Measurements from ENCODE around the gene ANKMY1. TPM values are rescaled to one million over a fixed set of nuclear protein-coding genes. Genes with fewer than 3 reads are reported as not detected.

The ANKMY1 gene
- total and polyA plus RNA-seq, 2 of the 13 experiments (the other 11 are each of a cell fraction or from before 2014, with no cell fraction given), result 11.7 to 18.8 TPM

DNA sequence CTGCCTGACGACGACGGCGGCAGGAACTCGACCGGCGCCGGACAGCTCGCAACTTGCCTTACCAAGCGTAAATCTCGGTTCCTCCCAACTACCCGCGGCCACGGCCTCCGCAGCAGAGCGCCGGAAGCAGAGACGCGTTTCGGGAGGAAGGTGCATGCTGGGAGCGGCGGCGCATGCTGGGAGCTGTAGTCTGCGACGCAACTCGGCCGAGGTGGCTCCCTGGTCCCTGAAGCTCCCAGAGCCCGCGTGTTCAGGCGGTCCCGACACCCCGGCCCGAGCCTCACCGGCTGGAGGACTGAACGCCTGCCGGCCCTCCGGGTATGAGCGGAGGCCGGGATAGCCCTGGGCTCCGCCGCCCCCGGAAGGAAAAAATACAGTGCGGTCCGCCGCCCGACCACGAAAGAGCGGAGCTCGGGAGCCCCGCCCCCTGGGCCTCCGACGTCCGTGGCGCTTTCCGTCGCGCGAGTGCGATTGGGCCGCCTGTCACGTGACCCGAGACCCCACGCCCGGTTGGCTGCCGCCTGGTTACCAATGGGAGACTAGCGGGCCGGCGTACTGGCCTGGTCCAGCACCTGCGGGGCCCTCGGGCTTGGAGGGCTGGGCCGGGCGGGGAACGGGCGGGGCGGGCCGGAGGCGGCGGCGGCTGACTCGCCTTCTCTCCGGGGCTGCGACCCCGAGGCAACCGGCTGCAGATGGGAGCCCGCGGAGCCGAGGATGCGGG lies 28.6 kb upstream of the ANKMY1 start, which contains the start of gene CAPN10 (continued):
- TF ChIP-seq EED (CRISPR knock-in tag; IDR thresholded peaks at IDR 0.05), result peak; percentile 2; the same call in 1 of the 2 replicates
- 0 out of 2 replicates have a peak, but pooled peaks have one; percentile 41 for TF ChIP-seq SNAPC2 (CRISPR knock-in tag; IDR thresholded peaks at IDR 0.05)
- TF ChIP-seq GPN1 (CRISPR knock-in tag; IDR thresholded peaks at IDR 0.05; ENCODE audit: borderline replicate concordance), result no peak; the same call in 1 of the 2 replicates
- no peak; the same call in 1 of the 2 replicates for TF ChIP-seq MTF1 (CRISPR knock-in tag; IDR thresholded peaks at IDR 0.05)
- TF ChIP-seq, protein P1, sequence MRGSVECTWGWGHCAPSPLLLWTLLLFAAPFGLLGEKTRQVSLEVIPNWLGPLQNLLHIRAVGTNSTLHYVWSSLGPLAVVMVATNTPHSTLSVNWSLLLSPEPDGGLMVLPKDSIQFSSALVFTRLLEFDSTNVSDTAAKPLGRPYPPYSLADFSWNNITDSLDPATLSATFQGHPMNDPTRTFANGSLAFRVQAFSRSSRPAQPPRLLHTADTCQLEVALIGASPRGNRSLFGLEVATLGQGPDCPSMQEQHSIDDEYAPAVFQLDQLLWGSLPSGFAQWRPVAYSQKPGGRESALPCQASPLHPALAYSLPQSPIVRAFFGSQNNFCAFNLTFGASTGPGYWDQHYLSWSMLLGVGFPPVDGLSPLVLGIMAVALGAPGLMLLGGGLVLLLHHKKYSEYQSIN (CRISPR knock-in tag; IDR thresholded peaks at IDR 0.05; ENCODE audit: borderline replicate concordance), result no peak
- TF ChIP-seq HNRNPH1 (optimal IDR thresholded peaks at IDR 0.05; ENCODE audit: low read depth, low read length), result no peak
- TF ChIP-seq ZNF329 (CRISPR knock-in tag; IDR thresholded peaks at IDR 0.05; ENCODE audit: low read depth), result no peak
- TF ChIP-seq BRCA1 (CRISPR knock-in tag; IDR thresholded peaks at IDR 0.05), result no peak; the same call in none of the 2 replicates
- TF ChIP-seq, protein P2, sequence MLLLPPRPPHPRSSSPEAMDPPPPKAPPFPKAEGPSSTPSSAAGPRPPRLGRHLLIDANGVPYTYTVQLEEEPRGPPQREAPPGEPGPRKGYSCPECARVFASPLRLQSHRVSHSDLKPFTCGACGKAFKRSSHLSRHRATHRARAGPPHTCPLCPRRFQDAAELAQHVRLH (CRISPR knock-in tag; IDR thresholded peaks at IDR 0.05; ENCODE audit: borderline replicate concordance, low read depth), result 0 out of 2 replicates have a peak, but pooled peaks have one; percentile 71
- peak; percentile 75 for TF ChIP-seq MED8 (CRISPR knock-in tag; IDR thresholded peaks at IDR 0.05; ENCODE audit: insufficient replicate concordance)
- TF ChIP-seq SOX5 (CRISPR knock-in tag; IDR thresholded peaks at IDR 0.05; ENCODE audit: borderline replicate concordance), result peak; percentile 34
- peak; percentile 58; the same call in 1 of the 2 replicates for TF ChIP-seq KAT7 (CRISPR knock-in tag; IDR thresholded peaks at IDR 0.05; ENCODE audit: borderline replicate concordance)
- peak; percentile 80; the same call in 1 of the 2 replicates for TF ChIP-seq ZNF317 (CRISPR knock-in tag; IDR thresholded peaks at IDR 0.05)
- TF ChIP-seq PTBP1 (IDR thresholded peaks at IDR 0.05; ENCODE audit: low read depth, low read length, poor library complexity, severe bottlenecking), result no peak
- peak; percentile 43; the same call in 1 of the 2 replicates for TF ChIP-seq TBX2 (CRISPR knock-in tag; IDR thresholded peaks at IDR 0.05; ENCODE audit: borderline replicate concordance)
- TF ChIP-seq HCFC1 (IDR thresholded peaks at IDR 0.05; ENCODE audit: low read depth, low read length), result peak; percentile 96
- peak; percentile 84; the same call in 1 of the 2 replicates for TF ChIP-seq TOE1 (CRISPR knock-in tag; IDR thresholded peaks at IDR 0.05)
- peak; percentile 71 for TF ChIP-seq ZNF781 (CRISPR knock-in tag; IDR thresholded peaks at IDR 0.05; ENCODE audit: borderline replicate concordance, not compliant biosample characterization)
- TF ChIP-seq AGO2 (optimal IDR thresholded peaks at IDR 0.05; ENCODE audit: low read depth, low read length), result peak; percentile 91
- TF ChIP-seq ARNTL (CRISPR knock-in tag; IDR thresholded peaks at IDR 0.05), result peak; percentile 51; the same call in 1 of the 2 replicates
- TF ChIP-seq HNF4A (CRISPR knock-in tag; IDR thresholded peaks at IDR 0.05), result no peak
- TF ChIP-seq, protein P3, sequence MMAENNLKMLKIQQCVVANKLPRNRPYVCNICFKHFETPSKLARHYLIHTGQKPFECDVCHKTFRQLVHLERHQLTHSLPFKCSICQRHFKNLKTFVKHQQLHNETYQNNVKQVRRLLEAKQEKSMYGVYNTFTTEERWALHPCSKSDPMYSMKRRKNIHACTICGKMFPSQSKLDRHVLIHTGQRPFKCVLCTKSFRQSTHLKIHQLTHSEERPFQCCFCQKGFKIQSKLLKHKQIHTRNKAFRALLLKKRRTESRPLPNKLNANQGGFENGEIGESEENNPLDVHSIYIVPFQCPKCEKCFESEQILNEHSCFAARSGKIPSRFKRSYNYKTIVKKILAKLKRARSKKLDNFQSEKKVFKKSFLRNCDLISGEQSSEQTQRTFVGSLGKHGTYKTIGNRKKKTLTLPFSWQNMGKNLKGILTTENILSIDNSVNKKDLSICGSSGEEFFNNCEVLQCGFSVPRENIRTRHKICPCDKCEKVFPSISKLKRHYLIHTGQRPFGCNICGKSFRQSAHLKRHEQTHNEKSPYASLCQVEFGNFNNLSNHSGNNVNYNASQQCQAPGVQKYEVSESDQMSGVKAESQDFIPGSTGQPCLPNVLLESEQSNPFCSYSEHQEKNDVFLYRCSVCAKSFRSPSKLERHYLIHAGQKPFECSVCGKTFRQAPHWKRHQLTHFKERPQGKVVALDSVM (CRISPR knock-in tag; IDR thresholded peaks at IDR 0.05), result no peak; the same call in 1 of the 2 replicates
- peak; percentile 89 for TF ChIP-seq YEATS4 (CRISPR knock-in tag; IDR thresholded peaks at IDR 0.05; ENCODE audit: borderline replicate concordance)
- peak; percentile 50 for TF ChIP-seq PHF5A (CRISPR knock-in tag; IDR thresholded peaks at IDR 0.05; ENCODE audit: low read depth, unreplicated experiment)
- TF ChIP-seq MBNL3 (CRISPR knock-in tag; conservative IDR thresholded peaks at IDR 0.05), result no peak
- no peak for TF ChIP-seq ZFP36 (IDR thresholded peaks at IDR 0.05; ENCODE audit: borderline replicate concordance, low read depth, low read length, partially characterized antibody)
- no peak for TF ChIP-seq ZNF816 (CRISPR knock-in tag; IDR thresholded peaks at IDR 0.05; ENCODE audit: borderline replicate concordance)

Data from HepG2 (cell line).